Activated naive CD8-positive, alpha-beta T cell treated with anti-CD3 and anti-CD28 coated beads, Interleukin-2, amount 50 U/mL, for 24 hours (primary cell): ENCODE data around the gene TRIP13.
"Not testable (repeated sequence)": the region's sequence is repeated elsewhere in the genome, so short reads cannot be mapped to it uniquely, and the experiment has no call there.

Source experiments
- ATAC-seq: fragments of 150-1000 bp; cut with Tn5 transposase; one replicate; pipeline ENCODE4 v1.10.0; 2021
- DNase-seq: peaks from one replicate; pipeline ENCODE4 v3.0.0; 2021
- H3K27ac Mint-ChIP-seq: one replicate; pipeline ENCODE4 v1.8.0; 2021; ENCODE audit warnings: mild to moderate bottlenecking, mixed read lengths
- H3K27me3 Mint-ChIP-seq: one replicate; pipeline ENCODE4 v1.8.0; 2021; ENCODE audit warnings: mixed read lengths
- H3K36me3 Mint-ChIP-seq: one replicate; pipeline ENCODE4 v1.8.0; 2021; ENCODE audit warnings: low read depth, mixed read lengths
- H3K4me1 Mint-ChIP-seq: one replicate; pipeline ENCODE4 v1.8.0; 2021; ENCODE audit warnings: mixed read lengths
- H3K4me3 Mint-ChIP-seq: one replicate; pipeline ENCODE4 v1.8.0; 2021; ENCODE audit warnings: mild to moderate bottlenecking, moderate library complexity, mixed read lengths
- H3K9me3 Mint-ChIP-seq: one replicate; pipeline ENCODE4 v1.8.0; 2021; ENCODE audit warnings: mixed read lengths

The TRIP13 gene

DNA sequence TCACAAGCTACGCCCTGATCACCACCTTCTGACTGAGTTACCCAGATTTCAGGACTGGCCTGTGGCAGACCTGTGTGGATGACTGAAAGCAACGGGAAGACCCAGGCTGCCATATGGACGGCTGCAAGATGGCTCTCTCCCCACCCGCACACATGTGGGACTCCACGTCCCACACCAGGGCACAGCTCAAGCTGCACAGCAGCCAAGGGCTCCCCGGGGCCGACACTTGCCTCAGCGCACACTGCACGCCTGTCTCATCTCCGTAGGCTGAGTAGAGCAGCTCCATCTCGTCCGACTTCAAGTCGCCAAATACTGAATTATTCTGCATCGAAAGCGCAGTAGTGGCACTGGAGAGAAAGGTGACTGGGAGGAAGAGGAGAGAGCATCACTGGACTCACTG, 14.6 kb upstream of the TRIP13 start:
- H3K27ac Mint-ChIP-seq, result no peak overlapping the region
- peaks cover 4% of the 10 kb centered on the region for H3K27me3 Mint-ChIP-seq
- ATAC-seq, result no peak
- H3K4me1 Mint-ChIP-seq, result peaks cover 15% of the 10 kb centered on the region
- no peak for DNase-seq
- peaks cover 12% of the 10 kb centered on the region for H3K9me3 Mint-ChIP-seq
- H3K36me3 Mint-ChIP-seq, result peaks cover 66% of the 10 kb centered on the region
- H3K4me3 Mint-ChIP-seq, result no peak overlapping the region

DNA sequence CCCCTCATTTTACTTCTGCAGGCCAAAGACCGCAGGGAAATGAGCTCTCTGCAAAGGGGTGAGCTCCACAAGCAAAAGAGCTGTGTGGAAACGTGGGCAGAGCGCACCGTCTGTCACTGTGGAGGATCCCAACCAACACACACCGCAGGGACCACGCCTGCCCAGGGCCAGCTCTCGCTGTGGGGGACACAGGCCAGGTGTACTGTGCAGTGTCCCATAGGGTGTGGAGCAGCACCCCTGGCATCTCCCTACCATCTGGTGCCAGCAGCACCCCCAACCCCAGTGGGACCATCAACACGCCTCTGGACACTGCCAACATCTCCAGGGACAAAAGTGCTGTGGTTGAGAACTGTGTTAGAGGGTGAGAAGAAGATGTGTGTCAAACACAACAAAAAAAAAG, 14.0 kb upstream of the TRIP13 start:
- not testable (repeated sequence) for H3K4me3 Mint-ChIP-seq, H3K27me3 Mint-ChIP-seq, DNase-seq, H3K27ac Mint-ChIP-seq
- peaks cover 66% of the 10 kb centered on the region for H3K36me3 Mint-ChIP-seq
- H3K4me1 Mint-ChIP-seq, result peaks cover 16% of the 10 kb centered on the region
- ATAC-seq, result peak; percentile 17
- peaks cover 13% of the 10 kb centered on the region for H3K9me3 Mint-ChIP-seq

DNA sequence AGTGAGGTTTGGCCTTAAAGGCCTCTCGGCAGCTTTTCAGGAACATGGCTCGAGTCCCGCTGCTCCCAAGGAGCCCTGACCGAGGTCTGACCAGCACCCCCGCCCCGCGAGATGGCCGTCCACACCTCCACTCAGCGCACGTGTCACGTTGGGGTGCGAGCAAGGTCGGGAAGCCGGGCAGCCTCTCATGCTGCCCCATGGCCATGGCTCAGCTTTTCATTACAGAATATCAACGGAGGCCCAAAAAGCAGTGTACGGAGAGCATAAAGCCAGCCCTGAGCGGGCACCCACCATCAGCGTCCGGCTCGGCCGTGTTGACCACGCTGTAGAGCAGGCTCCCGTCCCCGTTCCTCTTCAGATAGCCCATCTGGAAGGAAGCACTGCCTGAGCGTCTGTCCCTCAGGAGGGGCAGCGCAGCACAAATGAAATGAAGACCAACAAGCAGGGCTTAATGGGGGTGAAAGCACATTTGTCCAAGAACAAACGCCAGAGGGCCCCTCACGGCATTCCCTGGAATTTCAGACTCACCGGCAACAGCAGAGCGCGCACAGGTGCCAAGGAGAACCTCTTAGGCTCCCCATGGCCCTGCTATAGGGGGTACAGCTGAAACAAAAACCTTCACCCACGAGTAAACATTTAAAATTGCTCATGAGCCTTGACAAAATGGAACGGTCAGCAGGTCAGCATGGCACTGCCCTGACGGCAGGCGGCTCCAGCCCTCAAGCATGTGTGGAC, 11.7 kb upstream of the TRIP13 start:
- Mint-ChIP-seq H3K4me3 (no peak overlapping the region), H3K27ac (no peak overlapping the region), H3K4me1 (peaks cover 14% of the 10 kb centered on the region), H3K27me3 (peaks cover 4% of the 10 kb centered on the region), H3K36me3 (peaks cover 67% of the 10 kb centered on the region), H3K9me3 (peaks cover 13% of the 10 kb centered on the region)
- DNase-seq (no peak), ATAC-seq (no peak)

DNA sequence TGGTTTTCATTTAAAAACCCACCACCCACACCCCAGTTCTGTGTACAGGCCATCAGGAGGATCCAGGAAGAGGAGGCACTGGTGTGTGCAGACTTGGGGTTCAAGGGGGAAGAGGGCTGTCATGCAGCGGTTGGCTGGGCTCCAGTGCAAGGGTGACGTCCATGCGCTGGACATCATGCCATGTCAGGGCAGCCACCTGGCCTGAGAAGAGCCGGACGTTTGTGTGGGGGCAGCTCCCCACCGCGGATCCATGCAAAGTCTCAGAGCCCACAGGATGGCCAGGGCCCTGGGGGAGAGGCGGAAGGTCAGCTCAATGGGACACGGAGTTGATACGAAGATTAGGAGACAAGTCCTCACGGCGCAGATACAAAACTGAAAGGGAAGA, 11.1 kb upstream of the TRIP13 start:
- Mint-ChIP-seq H3K4me1 (peaks cover 14% of the 10 kb centered on the region), H3K36me3 (peaks cover 70% of the 10 kb centered on the region), H3K27ac (no peak overlapping the region), H3K27me3 (peaks cover 4% of the 10 kb centered on the region), H3K4me3 (no peak overlapping the region), H3K9me3 (peaks cover 13% of the 10 kb centered on the region)
- DNase-seq (no peak), ATAC-seq (no peak)

DNA sequence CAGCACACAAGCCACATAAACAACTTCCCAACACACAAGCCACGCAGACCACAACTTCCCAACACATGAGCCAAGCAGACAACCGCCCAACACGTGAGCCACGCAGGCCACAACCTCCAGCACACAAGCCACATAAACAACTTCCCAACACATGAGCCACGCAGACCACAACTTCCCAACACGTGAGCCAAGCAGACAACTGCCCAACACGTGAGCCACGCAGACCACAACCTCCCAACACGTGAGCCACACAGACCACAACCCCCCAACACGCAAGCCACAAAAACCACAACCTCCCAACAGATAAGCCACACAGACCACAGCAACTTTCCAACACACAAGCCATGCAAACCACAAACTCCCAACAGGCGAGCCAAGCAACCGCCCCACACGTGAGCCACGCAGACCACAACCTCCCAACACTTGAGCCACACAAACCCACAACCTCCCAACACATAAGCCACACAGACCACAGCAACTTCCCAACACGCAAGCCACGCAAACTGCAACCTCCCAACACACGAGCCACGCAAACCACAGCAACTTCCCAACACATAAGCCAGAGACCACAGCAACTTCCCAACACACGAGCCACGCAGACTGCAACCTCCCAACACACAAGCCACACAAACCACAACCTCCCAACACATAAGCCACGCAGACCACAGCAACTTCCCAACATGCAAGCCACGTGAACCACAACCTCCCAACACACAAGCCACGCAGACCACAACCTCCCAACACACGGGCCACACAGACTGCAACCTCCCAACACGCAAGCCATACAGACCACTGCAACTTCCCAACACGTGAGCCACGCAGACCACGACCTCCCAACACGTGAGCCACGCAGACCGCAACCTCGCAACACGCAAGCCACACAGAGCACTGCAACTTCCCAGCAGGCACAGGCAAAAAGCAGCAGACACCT, 10.2 kb upstream of the TRIP13 start:
- Mint-ChIP-seq H3K9me3 (peaks cover 13% of the 10 kb centered on the region), H3K4me1 (peaks cover 14% of the 10 kb centered on the region), H3K27ac (peak overlapping the region; percentile 96), H3K27me3 (peaks cover 4% of the 10 kb centered on the region), H3K36me3 (peaks cover 72% of the 10 kb centered on the region), H3K4me3 (peak overlapping the region; percentile 59)
- ATAC-seq (no peak), DNase-seq (no peak)

DNA sequence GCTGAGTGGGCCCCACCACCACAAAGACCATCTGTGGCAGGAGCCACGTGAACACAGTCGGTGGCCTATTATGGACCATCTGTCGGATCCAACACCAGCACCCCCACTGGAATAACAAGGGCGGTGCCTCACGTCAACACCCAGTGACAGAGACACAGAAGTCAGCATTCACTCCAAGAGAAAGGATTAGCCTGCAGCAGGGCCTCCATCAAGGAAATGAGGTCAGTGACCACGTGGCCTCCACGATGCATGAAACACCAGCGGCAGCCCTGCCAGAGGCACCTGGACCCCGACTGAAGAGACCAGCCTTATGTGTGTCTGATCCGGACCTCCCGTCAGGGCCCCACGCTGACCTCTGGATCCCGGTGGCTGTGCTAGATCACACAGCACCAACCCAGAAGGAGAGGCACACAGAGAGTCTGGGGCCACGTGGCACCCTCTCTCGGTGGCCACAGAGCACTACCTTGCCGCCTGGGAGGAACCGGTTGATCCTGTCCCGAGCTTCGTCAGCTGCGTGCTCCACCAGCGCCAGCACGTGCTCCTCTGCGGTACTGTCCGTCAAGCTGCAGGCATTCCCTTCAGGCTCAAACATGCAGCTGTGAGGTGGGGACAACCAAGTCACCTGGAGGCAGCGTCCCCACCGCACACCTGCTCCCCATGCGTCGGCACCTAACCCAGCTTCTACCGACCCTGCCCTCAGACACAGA, 9.1 kb upstream of the TRIP13 start:
- no peak for ATAC-seq
- H3K27ac Mint-ChIP-seq, result no peak overlapping the region
- peaks cover 4% of the 10 kb centered on the region for H3K27me3 Mint-ChIP-seq
- H3K36me3 Mint-ChIP-seq, result peaks cover 75% of the 10 kb centered on the region
- no peak for DNase-seq
- H3K4me3 Mint-ChIP-seq, result no peak overlapping the region
- peaks cover 19% of the 10 kb centered on the region for H3K4me1 Mint-ChIP-seq
- H3K9me3 Mint-ChIP-seq, result peaks cover 13% of the 10 kb centered on the region

DNA sequence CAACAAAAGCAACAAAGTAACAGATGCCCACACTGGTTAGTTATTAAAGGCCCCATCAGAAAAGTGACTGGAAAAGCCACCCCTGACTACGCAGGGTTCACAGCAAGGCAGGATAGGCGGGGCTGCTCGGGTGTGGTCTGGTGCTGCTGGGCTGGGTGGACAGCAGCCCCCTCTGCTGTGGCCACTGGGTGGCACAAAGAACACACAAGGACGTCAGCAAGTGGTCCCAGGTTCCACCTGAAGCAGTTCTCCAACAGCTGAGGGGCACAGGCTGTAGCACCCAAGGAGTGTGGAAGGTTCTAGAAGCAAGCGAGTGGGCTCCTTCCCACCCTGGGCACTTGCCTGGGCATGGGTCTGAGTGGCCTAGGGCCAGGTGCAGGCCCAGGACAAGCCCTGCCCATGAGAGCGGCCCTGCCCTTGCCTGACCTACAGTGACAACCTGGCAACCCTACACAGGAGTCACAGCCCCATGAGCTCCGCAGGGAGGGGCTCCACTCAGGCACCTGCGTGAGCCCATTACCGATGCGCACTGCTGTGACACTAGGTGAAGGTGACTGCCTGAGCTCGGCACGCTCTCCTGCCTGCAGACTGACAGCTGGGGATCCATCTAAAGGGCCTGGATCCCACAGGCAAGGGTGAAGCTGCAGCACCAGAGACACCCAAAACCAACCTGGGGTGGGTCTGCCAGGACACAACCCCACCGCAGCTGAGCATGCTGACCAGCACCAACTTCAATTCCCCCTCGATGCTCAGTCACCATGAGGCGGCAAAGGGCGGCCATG, 8.1 kb upstream of the TRIP13 start:
- H3K27ac Mint-ChIP-seq, result no peak overlapping the region
- H3K27me3 Mint-ChIP-seq, result peaks cover 4% of the 10 kb centered on the region

DNA sequence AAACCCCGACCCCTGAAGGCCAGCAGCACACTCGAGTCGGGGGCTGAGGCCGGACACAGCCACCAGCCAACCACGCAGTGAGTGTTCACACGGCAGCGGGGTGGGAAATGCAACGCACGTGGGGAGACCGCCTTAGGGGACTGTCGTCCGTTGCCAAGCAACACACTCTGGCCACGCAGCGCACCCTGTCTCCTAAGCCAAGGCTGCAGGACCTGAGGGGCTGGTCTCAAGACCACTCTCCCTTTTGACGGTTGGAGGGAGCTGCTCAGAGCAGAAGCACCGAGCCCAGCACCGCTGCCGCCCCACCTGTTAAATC, 7.6 kb upstream of the TRIP13 start:
- Mint-ChIP-seq H3K36me3 (peaks cover 89% of the 10 kb centered on the region), H3K4me1 (peaks cover 25% of the 10 kb centered on the region), H3K27ac (no peak overlapping the region), H3K9me3 (peaks cover 13% of the 10 kb centered on the region), H3K4me3 (no peak overlapping the region), H3K27me3 (peaks cover 4% of the 10 kb centered on the region)
- DNase-seq (no peak), ATAC-seq (no peak)

More for the DNA sequence above, 8.1 kb upstream of the TRIP13 start:
- no peak for DNase-seq
- H3K9me3 Mint-ChIP-seq, result peaks cover 13% of the 10 kb centered on the region
- H3K4me1 Mint-ChIP-seq, result peaks cover 25% of the 10 kb centered on the region
- H3K4me3 Mint-ChIP-seq, result no peak overlapping the region
- ATAC-seq, result no peak
- H3K36me3 Mint-ChIP-seq, result peaks cover 84% of the 10 kb centered on the region

DNA sequence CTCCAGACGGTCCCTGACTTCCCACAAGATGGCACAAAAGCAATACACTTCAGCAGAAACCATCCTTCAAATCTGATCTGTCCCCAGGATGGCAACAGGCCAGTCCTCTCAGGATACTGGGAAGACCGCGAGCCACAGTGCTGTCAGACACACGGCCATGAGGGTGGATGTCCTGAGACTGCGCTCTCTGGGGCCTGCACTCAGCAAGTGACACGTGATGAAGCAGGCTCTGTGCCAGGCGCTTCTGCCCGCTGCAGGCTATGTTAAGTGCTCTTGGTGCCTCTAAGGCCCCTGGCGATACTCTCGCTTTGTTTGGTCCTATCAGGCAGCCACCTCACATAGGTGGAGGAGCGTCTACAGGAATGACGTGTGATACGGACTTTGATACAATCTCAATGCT, 7.2 kb upstream of the TRIP13 start:
- peaks cover 13% of the 10 kb centered on the region for H3K9me3 Mint-ChIP-seq
- ATAC-seq, result no peak
- no peak overlapping the region for H3K27ac Mint-ChIP-seq
- peaks cover 91% of the 10 kb centered on the region for H3K36me3 Mint-ChIP-seq
- DNase-seq, result no peak
- peaks cover 29% of the 10 kb centered on the region for H3K4me1 Mint-ChIP-seq
- peaks cover 4% of the 10 kb centered on the region for H3K27me3 Mint-ChIP-seq
- no peak overlapping the region for H3K4me3 Mint-ChIP-seq

DNA sequence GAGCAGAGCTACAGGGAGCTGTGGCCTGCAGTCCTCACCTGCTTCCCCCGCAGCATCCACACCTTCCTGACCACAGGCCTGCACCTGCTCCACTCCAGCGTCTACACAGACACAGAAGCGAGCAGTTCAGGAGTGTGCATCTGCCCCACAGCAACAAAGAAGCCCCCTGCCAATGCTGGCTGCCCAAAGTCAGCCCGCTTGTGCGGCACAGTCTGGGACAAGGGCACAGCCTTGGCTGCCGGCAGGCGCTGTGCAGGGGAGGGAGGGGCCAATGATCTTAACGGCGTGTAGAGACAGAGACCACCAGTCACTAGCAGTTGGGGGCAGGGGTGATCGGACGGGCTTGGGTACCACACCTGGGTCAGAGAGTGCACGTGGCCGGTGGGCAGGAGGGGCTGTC, 6.6 kb upstream of the TRIP13 start:
- Mint-ChIP-seq H3K27me3 (peaks cover 4% of the 10 kb centered on the region), H3K36me3 (peaks cover 90% of the 10 kb centered on the region), H3K4me3 (no peak overlapping the region), H3K27ac (no peak overlapping the region), H3K4me1 (peaks cover 34% of the 10 kb centered on the region), H3K9me3 (peaks cover 13% of the 10 kb centered on the region)
- ATAC-seq, result peak; percentile 7
- no peak for DNase-seq

DNA sequence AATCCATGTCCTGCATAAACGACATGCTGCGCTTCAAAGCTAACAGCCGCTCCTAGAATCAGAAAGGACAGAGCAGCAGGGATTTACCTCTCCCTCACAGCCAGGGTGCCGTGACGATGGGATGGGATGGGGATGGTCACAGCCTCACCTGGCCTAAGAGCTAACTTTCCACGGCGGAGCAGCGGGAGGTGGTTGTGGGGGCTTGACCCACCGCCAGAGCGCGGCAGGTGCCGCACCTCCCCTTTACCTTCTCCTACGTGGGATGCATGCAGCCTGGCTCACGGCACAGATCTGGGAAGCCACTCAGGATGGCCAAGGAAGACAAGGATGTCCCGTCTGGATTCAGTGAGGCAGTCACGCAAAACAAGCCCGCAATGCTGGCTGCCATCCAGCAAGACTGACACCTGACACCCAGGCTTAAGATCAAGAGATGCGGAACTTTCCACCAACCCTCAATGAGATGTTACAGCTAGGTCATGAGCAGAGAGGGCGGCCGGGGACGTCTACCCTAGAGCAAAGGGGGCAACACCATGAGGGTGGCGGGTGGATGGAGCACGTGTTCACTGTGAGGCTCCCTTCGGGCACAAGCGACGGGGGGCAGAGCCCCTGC, 5.9 kb upstream of the TRIP13 start:
- Mint-ChIP-seq H3K9me3 (peaks cover 13% of the 10 kb centered on the region), H3K27ac (no peak overlapping the region), H3K27me3 (peaks cover 4% of the 10 kb centered on the region), H3K36me3 (peaks cover 89% of the 10 kb centered on the region), H3K4me3 (no peak overlapping the region), H3K4me1 (peaks cover 41% of the 10 kb centered on the region)
- ATAC-seq (no peak), DNase-seq (no peak)

DNA sequence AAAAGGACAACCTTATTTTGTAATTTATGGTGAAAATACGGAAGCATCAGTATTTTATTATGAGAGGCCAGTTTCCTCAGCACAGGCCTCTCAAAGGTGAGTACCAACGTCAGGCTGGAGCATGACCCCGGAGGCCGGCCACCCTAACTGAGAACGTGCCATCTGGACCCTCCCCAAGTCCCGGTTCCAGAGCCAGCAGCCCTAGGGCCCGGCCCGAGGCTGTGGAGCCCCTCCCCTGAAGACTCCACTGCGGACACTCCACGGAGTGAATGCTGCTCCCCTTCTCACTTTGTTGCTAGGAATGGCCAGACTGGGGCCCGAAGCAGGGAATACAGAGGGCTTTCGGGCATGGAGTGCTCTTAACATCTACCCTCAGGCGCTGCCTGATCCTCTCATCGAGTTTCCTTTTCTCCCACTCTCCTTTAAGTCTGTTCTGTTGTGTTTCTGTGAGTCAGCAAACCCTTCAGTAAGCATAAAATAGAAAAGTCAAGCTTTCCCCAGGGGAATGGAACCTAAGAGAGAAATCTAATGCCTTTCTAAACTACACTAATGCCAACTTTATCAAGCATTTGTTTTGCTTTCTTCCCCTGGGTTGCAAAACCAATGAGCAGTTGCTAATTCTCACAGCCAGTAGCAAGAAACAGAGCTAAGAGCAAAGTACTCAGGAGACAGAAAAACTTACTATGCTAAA, 4.6 kb upstream of the TRIP13 start:
- DNase-seq (no peak), ATAC-seq (no peak)
- H3K27me3 Mint-ChIP-seq, result no peaks in the 10 kb centered on the region
- peak overlapping the region; percentile 0 for H3K4me3 Mint-ChIP-seq
- H3K9me3 Mint-ChIP-seq, result peaks cover 1% of the 10 kb centered on the region
- H3K27ac Mint-ChIP-seq, result no peak overlapping the region
- H3K36me3 Mint-ChIP-seq, result peaks cover 76% of the 10 kb centered on the region
- peaks cover 30% of the 10 kb centered on the region for H3K4me1 Mint-ChIP-seq

DNA sequence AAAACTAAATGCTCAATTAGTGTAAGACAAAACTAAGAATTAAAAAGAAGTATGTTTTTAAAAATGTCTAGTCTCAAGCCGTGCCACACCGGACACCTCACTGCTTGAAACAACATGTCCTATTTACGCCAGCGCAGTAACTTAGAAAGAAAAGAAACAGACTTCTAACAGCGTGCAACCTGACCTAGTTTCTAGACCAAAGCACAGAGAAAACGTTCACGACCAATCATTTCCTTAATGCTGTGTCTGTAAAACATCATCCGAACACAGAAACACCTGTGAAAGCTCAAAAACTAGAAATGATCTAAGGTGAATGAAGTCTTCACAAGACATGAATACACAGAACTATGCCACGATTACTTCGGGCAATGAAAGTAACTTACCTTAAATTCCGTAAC, 4.0 kb upstream of the TRIP13 start:
- Mint-ChIP-seq H3K4me3 (peak overlapping the region; percentile 0), H3K9me3 (no peaks in the 10 kb centered on the region), H3K27ac (no peak overlapping the region), H3K27me3 (no peaks in the 10 kb centered on the region), H3K4me1 (peaks cover 29% of the 10 kb centered on the region), H3K36me3 (peaks cover 76% of the 10 kb centered on the region)
- DNase-seq, result no peak
- no peak for ATAC-seq
